ENCODE data around the gene EXOC4. TPM values are rescaled to one million over a fixed set of nuclear protein-coding genes. Genes with fewer than 3 reads are reported as not detected.
A peak's percentile ranks its signal among the peaks of the same experiment; 100 is the strongest.

EXOC4 gene
- total and polyA plus RNA-seq, 2 donors (not counting 1 experiment from before 2014, with no cell fraction given), result 79.6 to 158 TPM

GRCh38 chr7:133528796-133529195 lies 275.9 kb downstream of the EXOC4 start:
- H3K4me1 ChIP-seq (ENCODE audit: control insufficient read depth, extremely low read depth, insufficient read depth, low read length), result no peaks in the 10 kb centered on the region
- no peak overlapping the region for H3K27ac ChIP-seq (ENCODE audit: insufficient read depth, low read length)
- H3K4me2 ChIP-seq (ENCODE audit: extremely low read depth, insufficient read depth, low read length), result no peak overlapping the region
- H3K4me3 ChIP-seq (replicated peaks in 1 of 4; ENCODE audit: control extremely low read depth in 1 of 4, insufficient read depth in 1 of 4, low read depth in 3 of 4, low read length in 4 of 4), result no peak overlapping the region
- no peak overlapping the region for H2AFZ ChIP-seq (ENCODE audit: low read length)
- DNase-seq (ENCODE audit: low read depth in 2 of 2), result no peak
- H3K27me3 ChIP-seq (ENCODE audit: control insufficient read depth, insufficient read depth, low read length), result no peaks in the 10 kb centered on the region
- H3K36me3 ChIP-seq (ENCODE audit: control insufficient read depth, insufficient read depth, low read length), result no peaks in the 10 kb centered on the region
- no peaks in the 10 kb centered on the region for H3K9me3 ChIP-seq (ENCODE audit: control insufficient read depth, insufficient read depth, low read depth, low read length)
- TF ChIP-seq EZH2 (IDR thresholded peaks at IDR 0.05; ENCODE audit: low read length, missing control alignments), result no peak
- TF ChIP-seq CTCF (conservative IDR thresholded peaks at IDR 0.05 in 1 of 2, IDR thresholded peaks at IDR 0.05 in 1 of 2; ENCODE audit: low read depth in 1 of 2, low read length in 2 of 2), result no peak
- H4K20me1 ChIP-seq (ENCODE audit: control insufficient read depth, extremely low read depth, insufficient read depth, low read length), result no peaks in the 10 kb centered on the region
- no peaks in the 10 kb centered on the region for H3K79me2 ChIP-seq (ENCODE audit: control insufficient read depth, insufficient read depth, low read length)
- no peak overlapping the region for H3K9ac ChIP-seq (ENCODE audit: insufficient read depth, low read length)

GRCh38 chr7:133529861-133530260 lies 277.0 kb downstream of the EXOC4 start:
- DNase-seq (ENCODE audit: low read depth in 2 of 2), result no peak
- H3K9ac ChIP-seq (ENCODE audit: insufficient read depth, low read length), result no peak overlapping the region
- TF ChIP-seq EZH2 (IDR thresholded peaks at IDR 0.05; ENCODE audit: low read length, missing control alignments), result no peak
- no peak for TF ChIP-seq CTCF (conservative IDR thresholded peaks at IDR 0.05 in 1 of 2, IDR thresholded peaks at IDR 0.05 in 1 of 2; ENCODE audit: low read depth in 1 of 2, low read length in 2 of 2)
- no peaks in the 10 kb centered on the region for H3K79me2 ChIP-seq (ENCODE audit: control insufficient read depth, insufficient read depth, low read length)
- no peak overlapping the region for H3K27ac ChIP-seq (ENCODE audit: insufficient read depth, low read length)
- H3K27me3 ChIP-seq (ENCODE audit: control insufficient read depth, insufficient read depth, low read length), result no peaks in the 10 kb centered on the region
- no peaks in the 10 kb centered on the region for H3K9me3 ChIP-seq (ENCODE audit: control insufficient read depth, insufficient read depth, low read depth, low read length)
- no peaks in the 10 kb centered on the region for H3K36me3 ChIP-seq (ENCODE audit: control insufficient read depth, insufficient read depth, low read length)
- H3K4me3 ChIP-seq (replicated peaks in 1 of 4; ENCODE audit: control extremely low read depth in 1 of 4, insufficient read depth in 1 of 4, low read depth in 3 of 4, low read length in 4 of 4), result no peak overlapping the region
- H3K4me2 ChIP-seq (ENCODE audit: extremely low read depth, insufficient read depth, low read length), result no peak overlapping the region
- H2AFZ ChIP-seq (ENCODE audit: low read length), result no peak overlapping the region
- no peaks in the 10 kb centered on the region for H4K20me1 ChIP-seq (ENCODE audit: control insufficient read depth, extremely low read depth, insufficient read depth, low read length)
- no peaks in the 10 kb centered on the region for H3K4me1 ChIP-seq (ENCODE audit: control insufficient read depth, extremely low read depth, insufficient read depth, low read length)

- peak; percentile 81 to 91 for DNase-seq (ENCODE audit: low read depth in 2 of 2)
- H3K36me3 ChIP-seq (ENCODE audit: control insufficient read depth, insufficient read depth, low read length), result no peaks in the 10 kb centered on the region
- no peaks in the 10 kb centered on the region for H3K27me3 ChIP-seq (ENCODE audit: control insufficient read depth, insufficient read depth, low read length)
- no peak overlapping the region for H3K4me2 ChIP-seq (ENCODE audit: extremely low read depth, insufficient read depth, low read length)
- H3K9me3 ChIP-seq (ENCODE audit: control insufficient read depth, insufficient read depth, low read depth, low read length), result no peaks in the 10 kb centered on the region
- no peak overlapping the region for H3K4me3 ChIP-seq (replicated peaks in 1 of 4; ENCODE audit: control extremely low read depth in 1 of 4, insufficient read depth in 1 of 4, low read depth in 3 of 4, low read length in 4 of 4)
- H3K4me1 ChIP-seq (ENCODE audit: control insufficient read depth, extremely low read depth, insufficient read depth, low read length), result no peaks in the 10 kb centered on the region
- H4K20me1 ChIP-seq (ENCODE audit: control insufficient read depth, extremely low read depth, insufficient read depth, low read length), result no peaks in the 10 kb centered on the region
- no peaks in the 10 kb centered on the region for H3K79me2 ChIP-seq (ENCODE audit: control insufficient read depth, insufficient read depth, low read length)
- no peak overlapping the region for H3K27ac ChIP-seq (ENCODE audit: insufficient read depth, low read length)
- H2AFZ ChIP-seq (ENCODE audit: low read length), result no peak overlapping the region
- H3K9ac ChIP-seq (ENCODE audit: insufficient read depth, low read length), result no peak overlapping the region
- no peak for TF ChIP-seq EZH2 (IDR thresholded peaks at IDR 0.05; ENCODE audit: low read length, missing control alignments)
- no peak for TF ChIP-seq CTCF (conservative IDR thresholded peaks at IDR 0.05 in 1 of 2, IDR thresholded peaks at IDR 0.05 in 1 of 2; ENCODE audit: low read depth in 1 of 2, low read length in 2 of 2)
Measured at GRCh38 chr7:133530682-133531081, 277.8 kb downstream of the EXOC4 start.

Data from fibroblast of lung (primary cell).